Measurements from ENCODE around the gene DST. TPM values are rescaled to one million over a fixed set of nuclear protein-coding genes. Genes with fewer than 3 reads are reported as not detected.

DST gene
- total RNA-seq, 1 experiment from 2014 or later = 91.9 TPM

DNA sequence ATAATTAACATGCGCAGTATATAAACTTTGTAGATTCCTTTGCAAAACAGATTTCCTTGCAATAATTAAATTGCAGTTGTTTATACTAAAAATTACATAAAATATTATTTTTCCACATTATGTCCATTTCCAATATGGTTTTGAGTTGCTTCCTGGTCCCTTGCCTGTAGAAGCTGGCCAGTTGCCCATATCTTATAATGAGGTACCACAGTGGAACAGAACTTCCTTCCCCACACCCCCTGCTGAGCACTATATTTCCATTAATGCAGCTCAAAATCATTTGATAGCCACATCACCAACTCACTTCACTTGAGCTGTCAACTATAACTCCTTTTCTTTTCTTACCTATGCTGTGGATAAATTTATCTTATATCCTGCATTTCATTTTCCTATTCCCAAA, 194.6 kb downstream of the DST start:
- Mint-ChIP-seq H3K9me3 (no peaks in the 10 kb centered on the region), H3K4me1 (no peaks in the 10 kb centered on the region), H3K36me3 (ENCODE audit: insufficient read depth in 1 of 3, low read depth in 3 of 3) (no peaks in the 10 kb centered on the region), H3K27ac (no peak overlapping the region), H3K27me3 (ENCODE audit: low read depth) (no peaks in the 10 kb centered on the region), H3K4me3 (no peak overlapping the region)
- H2BK15ac ChIP-seq (ENCODE audit: low read depth, low read length) = no peak overlapping the region
- H3K14ac ChIP-seq (ENCODE audit: insufficient read depth, low read length) = no peak overlapping the region
- no peaks in the 10 kb centered on the region for H3K27me3 ChIP-seq (ENCODE audit: insufficient read depth, low read length)
- H2BK120ac ChIP-seq (ENCODE audit: low read depth, low read length, poor library complexity, severe bottlenecking) = no peak overlapping the region
- no peaks in the 10 kb centered on the region for H3K9me3 ChIP-seq (ENCODE audit: control insufficient read depth, low read depth, low read length)
- H3K9ac ChIP-seq (ENCODE audit: extremely low read depth, insufficient read length, low read length) = no peak overlapping the region
- no peak overlapping the region for H2AFZ ChIP-seq (ENCODE audit: low read length)
- H3K23ac ChIP-seq (ENCODE audit: insufficient read length, low read depth, low read length) = no peak overlapping the region
- H3K27ac ChIP-seq (ENCODE audit: insufficient read length, low read depth, low read length) = no peak overlapping the region
- no peak overlapping the region for H3K18ac ChIP-seq (ENCODE audit: insufficient read length, low read depth, low read length)
- no peak overlapping the region for H4K5ac ChIP-seq (ENCODE audit: insufficient read length, low read depth, low read length)
- WGBS (ENCODE audit: extremely low coverage, insufficient read length, low lambda C conversion rate) = no CpG with 5 or more reads among the region's 1 CpG
- no peaks in the 10 kb centered on the region for H3K23me2 ChIP-seq (ENCODE audit: insufficient read length, low read depth, low read length, poor library complexity, severe bottlenecking)
- no peak overlapping the region for H3K4ac ChIP-seq (ENCODE audit: low read depth, low read length)
- no peak overlapping the region for H2BK20ac ChIP-seq (ENCODE audit: low read depth, low read length, poor library complexity, severe bottlenecking)
- H3K56ac ChIP-seq (ENCODE audit: insufficient read length, low read depth, low read length) = no peak overlapping the region
- H3K79me2 ChIP-seq (ENCODE audit: insufficient read depth, low read length) = no peaks in the 10 kb centered on the region
- no peak overlapping the region for H4K8ac ChIP-seq (replicated peaks; ENCODE audit: insufficient read length, low read depth, low read length)
- H3T11ph ChIP-seq (ENCODE audit: low read length) = no peak overlapping the region
- H2AK5ac ChIP-seq (ENCODE audit: insufficient read length, low read length) = no peak overlapping the region
- no peak for DNase-seq
- H2BK5ac ChIP-seq (ENCODE audit: insufficient read length, low read length) = no peak overlapping the region
- no peak for TF ChIP-seq CTCF (conservative IDR thresholded peaks at IDR 0.05)
- no peaks in the 10 kb centered on the region for H3K4me1 ChIP-seq (ENCODE audit: insufficient read depth, low read length)
- no peak overlapping the region for H2BK12ac ChIP-seq (ENCODE audit: insufficient read length, low read depth, low read length)
- no peak overlapping the region for H4K91ac ChIP-seq (ENCODE audit: insufficient read length, low read depth, low read length)
- no peaks in the 10 kb centered on the region for H4K20me1 ChIP-seq (ENCODE audit: control insufficient read depth, insufficient read depth, insufficient read length)
- H3K4me2 ChIP-seq (ENCODE audit: insufficient read depth, insufficient read length, low read length) = no peak overlapping the region
- no peaks in the 10 kb centered on the region for H3K79me1 ChIP-seq (ENCODE audit: insufficient read depth, low read depth, low read length, poor library complexity, severe bottlenecking)
